DMS114 treated with DMSO at 0.1 percent for 48 hours (cell line): Measurements from ENCODE around the gene HNRNPU.
"Not testable (repeated sequence)": the region's sequence is repeated elsewhere in the genome, so short reads cannot be mapped to it uniquely, and the experiment has no call there.

Experiments used
- DNase-seq: peaks from one replicate; lab custom pipeline; 2025; ENCODE audit not compliant: unreplicated experiment; lab: John Stamatoyannopoulos, UW

Gene HNRNPU

GRCh38 chr1:244843148-244843978 lies 21.0 kb downstream of the HNRNPU start:
- DNase-seq = no peak

- DNase-seq = peak; percentile 57
Measured at GRCh38 chr1:244841273-244841927, 22.9 kb downstream of the HNRNPU start.

GRCh38 chr1:244840219-244840794 lies 24.0 kb downstream of the HNRNPU start:
- DNase-seq = no peak

GRCh38 chr1:244839656-244840055 lies 24.7 kb downstream of the HNRNPU start:
- no peak for DNase-seq

- DNase-seq = peak; percentile 28
Measured at GRCh38 chr1:244837597-244838258, 26.6 kb downstream of the HNRNPU start.

- no peak for DNase-seq
Measured at GRCh38 chr1:244836584-244836983, 27.8 kb downstream of the HNRNPU start.

- DNase-seq = peak; percentile 28
Measured at GRCh38 chr1:244836135-244836521, 28.2 kb downstream of the HNRNPU start.

GRCh38 chr1:244835276-244836134 lies 28.8 kb downstream of the HNRNPU start, which contains the start of gene COX20:
COX20 (plus strand) TSS chr1:244835658; CDS start chr1:244835715, 57 bp downstream.
- peak; percentile 93 for DNase-seq

- peak; percentile 82 for DNase-seq
Measured at GRCh38 chr1:244834543-244835275, 29.6 kb downstream of the HNRNPU start.

- DNase-seq = peak; percentile 77
Measured at GRCh38 chr1:244833734-244834542, 30.4 kb downstream of the HNRNPU start.

GRCh38 chr1:244833260-244833659 lies 31.1 kb downstream of the HNRNPU start:
- DNase-seq = not testable (repeated sequence)

- no peak for DNase-seq
Measured at GRCh38 chr1:244830639-244831038, 33.7 kb downstream of the HNRNPU start.

- DNase-seq = no peak
Measured at GRCh38 chr1:244826712-244827111, 37.6 kb downstream of the HNRNPU start.

- no peak for DNase-seq
Measured at GRCh38 chr1:244822878-244823277, 41.5 kb downstream of the HNRNPU start.

- no peak for DNase-seq
Measured at GRCh38 chr1:244821134-244821533, 43.2 kb downstream of the HNRNPU start.

- DNase-seq = no peak
Measured at GRCh38 chr1:244820131-244820530, 44.2 kb downstream of the HNRNPU start.

- no peak for DNase-seq
Measured at GRCh38 chr1:244817415-244817894, 46.9 kb downstream of the HNRNPU start.

- DNase-seq = no peak
Measured at GRCh38 chr1:244815600-244816099, 48.7 kb downstream of the HNRNPU start.

GRCh38 chr1:244813327-244813726 lies 51.0 kb downstream of the HNRNPU start:
- no peak for DNase-seq
